H9 (cell line): ENCODE data around the gene SPN. TPM values are rescaled to one million over a fixed set of nuclear protein-coding genes. Genes with fewer than 3 reads are reported as not detected.
A peak's percentile ranks its signal among the peaks of the same experiment; 100 is the strongest.

ENCODE experiments used
- DNase-seq: peaks from one replicate; pipeline ENCODE4 v3.0.0-alpha.2; 2017
- H2AFZ ChIP-seq: one replicate; pipeline ENCODE4 v1.6.1; 2013; ENCODE audit warnings: mild to moderate bottlenecking, low read length, control low read depth, moderate library complexity
- H2AK5ac ChIP-seq: 2 replicates; pipeline ENCODE4 v1.6.1; 2013; ENCODE audit warnings: low read length, control low read depth, mixed read lengths; ENCODE audit not compliant: insufficient read length
- H2BK120ac ChIP-seq: one replicate; pipeline ENCODE4 v1.6.1; 2013; ENCODE audit warnings: low read depth, mild to moderate bottlenecking, low read length, control low read depth, inconsistent platforms; ENCODE audit not compliant: poor library complexity, severe bottlenecking
- H2BK12ac ChIP-seq: 2 replicates; pipeline ENCODE4 v1.6.1; 2013; ENCODE audit warnings: low read length, control low read depth, mixed read lengths, low read depth; ENCODE audit not compliant: insufficient read length
- H2BK15ac ChIP-seq: 2 replicates; pipeline ENCODE4 v1.6.1; 2013; ENCODE audit warnings: low read depth, low read length, control low read depth
- H2BK20ac ChIP-seq: one replicate; pipeline ENCODE4 v1.6.1; 2013; ENCODE audit warnings: low read depth, mild to moderate bottlenecking, low read length, control low read depth, inconsistent platforms; ENCODE audit not compliant: poor library complexity, severe bottlenecking
- H2BK5ac ChIP-seq: 2 replicates; pipeline ENCODE4 v1.6.1; 2013; ENCODE audit warnings: low read length, control low read depth, mixed read lengths; ENCODE audit not compliant: insufficient read length
- H3K14ac ChIP-seq: 2 replicates; pipeline ENCODE4 v1.6.1; 2013; ENCODE audit warnings: low read length, control low read depth; ENCODE audit not compliant: insufficient read depth
- H3K18ac ChIP-seq: 2 replicates; pipeline ENCODE4 v1.6.1; 2013; ENCODE audit warnings: low read depth, mild to moderate bottlenecking, mixed read lengths, low read length, control low read depth; ENCODE audit not compliant: insufficient read length
- H3K23ac ChIP-seq: 2 replicates; pipeline ENCODE4 v1.6.1; 2013; ENCODE audit warnings: low read length, control low read depth, mixed read lengths, low read depth; ENCODE audit not compliant: insufficient read length
- H3K23me2 ChIP-seq: 2 replicates; pipeline ENCODE4 v1.6.1; 2013; ENCODE audit warnings: low read depth, mild to moderate bottlenecking, mixed read lengths, low read length, control low read depth; ENCODE audit not compliant: insufficient read length, poor library complexity, severe bottlenecking
- H3K27ac ChIP-seq: 2 replicates; pipeline ENCODE4 v1.5.1; 2013; ENCODE audit warnings: low read length, control low read depth, mixed read lengths, low read depth; ENCODE audit not compliant: insufficient read length
- H3K27me3 ChIP-seq: 2 replicates; pipeline ENCODE4 v1.6.1; 2013; ENCODE audit warnings: low read length, control low read depth, inconsistent platforms; ENCODE audit not compliant: insufficient read depth
- H3K4ac ChIP-seq: 2 replicates; pipeline ENCODE4 v1.6.1; 2013; ENCODE audit warnings: low read depth, mild to moderate bottlenecking, control low read depth, inconsistent platforms, low read length, moderate library complexity
- H3K4me1 ChIP-seq: 2 replicates; pipeline ENCODE4 v1.6.1; 2013; ENCODE audit warnings: low read length, control low read depth, inconsistent platforms; ENCODE audit not compliant: insufficient read depth
- H3K4me2 ChIP-seq: 2 replicates; pipeline ENCODE4 v1.6.1; 2013; ENCODE audit warnings: low read length, control low read depth, mixed read lengths; ENCODE audit not compliant: insufficient read length, insufficient read depth
- H3K56ac ChIP-seq: 2 replicates; pipeline ENCODE4 v1.6.1; 2013; ENCODE audit warnings: low read depth, mild to moderate bottlenecking, mixed read lengths, low read length, control low read depth; ENCODE audit not compliant: insufficient read length
- H3K79me1 ChIP-seq: 2 replicates; pipeline ENCODE4 v1.6.1; 2013; ENCODE audit warnings: low read depth, mild to moderate bottlenecking, moderate library complexity, low read length, control low read depth, inconsistent platforms; ENCODE audit not compliant: insufficient read depth, poor library complexity, severe bottlenecking
- H3K79me2 ChIP-seq: 2 replicates; pipeline ENCODE4 v1.6.1; 2013; ENCODE audit warnings: low read length, control low read depth, inconsistent platforms; ENCODE audit not compliant: insufficient read depth
- H3K9ac ChIP-seq: 2 replicates; pipeline ENCODE4 v1.6.1; 2013; ENCODE audit warnings: low read length, control low read depth, mixed read lengths; ENCODE audit not compliant: insufficient read length; ENCODE audit errors: extremely low read depth
- H3K9me3 ChIP-seq: one replicate; pipeline ENCODE4 v1.6.1; 2013; ENCODE audit warnings: low read depth, low read length, inconsistent platforms; ENCODE audit not compliant: control insufficient read depth
- H3T11ph ChIP-seq: one replicate; pipeline ENCODE4 v1.6.1; 2013; ENCODE audit warnings: mild to moderate bottlenecking, low read length, control low read depth, inconsistent platforms
- H4K20me1 ChIP-seq: one replicate; pipeline ENCODE4 v1.6.1; 2013; ENCODE audit not compliant: control insufficient read depth, insufficient read length, insufficient read depth
- H4K5ac ChIP-seq: 2 replicates; pipeline ENCODE4 v1.6.1; 2013; ENCODE audit warnings: low read depth, mild to moderate bottlenecking, mixed read lengths, low read length, control low read depth; ENCODE audit not compliant: insufficient read length
- H4K8ac ChIP-seq: replicated peaks from 2 replicates; pipeline ENCODE4 v1.6.1; 2013; ENCODE audit warnings: low read length, control low read depth, mixed read lengths, low read depth; ENCODE audit not compliant: insufficient read length
- H4K91ac ChIP-seq: 2 replicates; pipeline ENCODE4 v1.6.1; 2013; ENCODE audit warnings: low read depth, mild to moderate bottlenecking, moderate library complexity, mixed read lengths, low read length, control low read depth; ENCODE audit not compliant: insufficient read length
- H3K27ac Mint-ChIP-seq, 3 experiments: 2 replicates in 2 of 3; 3 replicates in 1 of 3; pipeline ENCODE4 v1.8.0; 2020 to 2021; ENCODE audit warnings: mixed read lengths in 3 of 3, mild to moderate bottlenecking in 1 of 3, moderate library complexity in 1 of 3
- H3K27me3 Mint-ChIP-seq: 2 replicates; pipeline ENCODE4 v1.8.0; 2021; ENCODE audit warnings: low read depth, mild to moderate bottlenecking, moderate library complexity, mixed read lengths
- H3K36me3 Mint-ChIP-seq, 3 experiments: 2 replicates in 2 of 3; 3 replicates in 1 of 3; pipeline ENCODE4 v1.8.0; 2020 to 2021; ENCODE audit warnings: low read depth in 3 of 3, mixed read lengths in 3 of 3; ENCODE audit not compliant: insufficient read depth in 1 of 3
- H3K4me1 Mint-ChIP-seq, 2 experiments: 2 replicates each; pipeline ENCODE4 v1.8.0; 2020; ENCODE audit warnings: mixed read lengths in 2 of 2
- H3K4me3 Mint-ChIP-seq, 2 experiments: 2 replicates in 1 of 2; 3 replicates in 1 of 2; pipeline ENCODE4 v1.8.0; 2020 to 2021; ENCODE audit warnings: mild to moderate bottlenecking in 2 of 2, mixed read lengths in 2 of 2, moderate library complexity in 1 of 2
- H3K9me3 Mint-ChIP-seq, 2 experiments: 2 replicates in 1 of 2; 3 replicates in 1 of 2; pipeline ENCODE4 v1.8.0; 2020; ENCODE audit warnings: mild to moderate bottlenecking in 2 of 2, mixed read lengths in 2 of 2, moderate library complexity in 1 of 2
- CTCF ChIP-seq: fragments of 200-600 bp; sonication (generic); conservative IDR thresholded peaks from 3 replicates; pipeline ENCODE4 v1.8.0; 2021; ENCODE audit warnings: antibody characterized with exemption, mild to moderate bottlenecking
- WGBS: extraction: QIAGEN DNeasy Blood & Tissue Kit; methylation state at CpG from one replicate; pipeline ENCODE4 v1.1.7; 2013; ENCODE audit warnings: missing lambda C conversion rate, low lambda C conversion rate, mixed read lengths; ENCODE audit not compliant: insufficient read length; ENCODE audit errors: extremely low coverage; 5-methylcytosine and 5-hydroxymethylcytosine counted together
- total RNA-seq: library from RNA; stranded (reverse); gene quantifications from 2 replicates; pipeline ENCODE4 v1.2.1, GENCODE V29; 2021

Gene SPN
- total RNA-seq, 1 experiment from 2014 or later = 0.77 TPM

DNA sequence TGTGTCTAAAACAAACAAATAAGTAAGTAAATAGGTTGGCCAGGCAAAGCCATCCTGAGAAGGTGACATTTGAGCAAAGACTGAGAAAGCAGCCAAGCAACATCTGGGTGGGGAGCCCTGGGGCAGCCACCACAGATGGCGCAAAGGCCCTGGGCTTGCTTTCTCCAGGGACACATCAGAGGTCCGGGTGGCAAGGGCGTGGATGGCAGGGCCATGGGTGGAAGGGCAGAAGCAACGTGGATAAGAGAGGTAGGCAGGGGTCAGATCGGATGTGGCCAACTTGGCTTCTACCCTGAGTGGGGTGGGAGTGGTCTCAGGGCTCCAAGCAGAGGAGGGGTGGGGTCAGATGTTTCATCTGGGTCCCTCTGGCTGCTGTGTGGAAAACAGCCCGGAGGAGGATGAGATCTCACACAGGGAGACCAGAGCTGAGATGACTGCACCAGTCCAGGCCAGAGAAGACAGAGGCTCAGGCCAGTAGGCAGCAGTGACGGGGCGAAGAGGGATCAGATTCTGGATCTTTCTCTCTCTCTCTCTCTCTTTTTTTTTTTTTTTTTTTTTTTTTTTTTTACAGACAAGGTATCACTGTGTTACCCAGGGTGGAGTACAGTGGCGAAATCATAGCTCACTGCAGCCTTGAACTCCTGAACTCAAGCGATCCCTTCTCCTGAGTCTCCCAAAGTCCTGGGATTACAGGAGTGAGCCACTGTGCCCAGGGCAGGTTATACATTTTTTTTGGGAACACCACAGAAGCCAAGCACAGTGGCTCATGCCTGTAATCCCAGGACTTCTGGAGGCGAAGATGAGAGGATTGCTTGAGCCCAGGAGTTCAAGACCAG, 6.1 kb upstream of the SPN start:
- Histone ChIP-seq H3K9ac (no peak overlapping the region), H3K14ac (no peak overlapping the region), H2BK5ac (no peak overlapping the region), H3K79me1 (no peaks in the 10 kb centered on the region), H2AFZ (no peak overlapping the region), H3K23ac (no peak overlapping the region), H3K79me2 (no peaks in the 10 kb centered on the region), H2BK12ac (no peak overlapping the region), H3K23me2 (no peaks in the 10 kb centered on the region), H4K8ac (no peak overlapping the region), H3K27me3 (no peaks in the 10 kb centered on the region), H3T11ph (no peak overlapping the region), H3K4me1 (no peaks in the 10 kb centered on the region), H3K9me3 (no peaks in the 10 kb centered on the region), H3K18ac (no peak overlapping the region), H4K20me1 (no peaks in the 10 kb centered on the region), H3K4me2 (no peak overlapping the region), H4K5ac (no peak overlapping the region), H4K91ac (no peak overlapping the region), H2BK120ac (no peak overlapping the region), H2BK15ac (no peak overlapping the region), H3K56ac (no peak overlapping the region), H2AK5ac (no peak overlapping the region), H3K4ac (no peak overlapping the region), H2BK20ac (no peak overlapping the region), H3K27ac (no peak overlapping the region)
- no peaks in the 10 kb centered on the region; the same call in 1 of the 2 replicates for H3K27me3 Mint-ChIP-seq
- peak overlapping the region in 1 of 3 experiments; percentile 81; a peak in 1 of 7 replicates for H3K27ac Mint-ChIP-seq
- no peak for DNase-seq
- no CpG with 5 or more reads among the region's 11 CpGs for WGBS
- no peak overlapping the region for H3K4me3 Mint-ChIP-seq
- no peaks in the 10 kb centered on the region for H3K36me3 Mint-ChIP-seq
- H3K4me1 Mint-ChIP-seq = peaks cover 6% of the 10 kb centered on the region in 2 experiments; a peak in 3 of 4 replicates
- H3K9me3 Mint-ChIP-seq = no peaks in the 10 kb centered on the region
- TF ChIP-seq CTCF = no peak
